GM23338 (cell line): ENCODE measurements around the gene MAP3K8.

ENCODE experiments used
- CREB1 ChIP-seq: fragments of 250-450 bp; sonication (Bioruptor Pico); IDR thresholded peaks from 2 replicates; pipeline ENCODE4 v1.5.0; 2020; ENCODE audit warnings: low read depth, mild to moderate bottlenecking, moderate library complexity
- ETS1 ChIP-seq: IDR thresholded peaks from 2 replicates; pipeline ENCODE4 v1.6.1; 2016; ENCODE audit warnings: antibody characterized with exemption
- EZH2 ChIP-seq: fragments of 200-600 bp; sonication (generic); IDR thresholded peaks from one replicate; pipeline ENCODE4 v1.8.0; 2017; ENCODE audit warnings: antibody characterized with exemption, mild to moderate bottlenecking, low read depth; ENCODE audit not compliant: unreplicated experiment
- EZH2phosphoT487 ChIP-seq: fragments of 200-600 bp; sonication (generic); IDR thresholded peaks from one replicate; pipeline ENCODE4 v1.8.1; 2018; ENCODE audit warnings: antibody characterized with exemption; ENCODE audit not compliant: unreplicated experiment
- JUNB ChIP-seq: IDR thresholded peaks from one replicate; pipeline ENCODE4 v1.6.1; 2016; ENCODE audit warnings: antibody characterized with exemption; ENCODE audit not compliant: unreplicated experiment
- NANOG ChIP-seq: IDR thresholded peaks from 2 replicates; pipeline ENCODE4 v1.6.1; 2016; ENCODE audit warnings: antibody characterized with exemption, borderline replicate concordance
- POLR2AphosphoS5 ChIP-seq: IDR thresholded peaks from 2 replicates; pipeline ENCODE4 v1.6.1; 2016; ENCODE audit warnings: antibody characterized with exemption, low read depth
- REST ChIP-seq: IDR thresholded peaks from one replicate; pipeline ENCODE4 v1.6.1; 2018; ENCODE audit warnings: antibody characterized with exemption; ENCODE audit not compliant: unreplicated experiment
- STAT1 ChIP-seq: IDR thresholded peaks from one replicate; pipeline ENCODE4 v1.6.1; 2016; ENCODE audit warnings: antibody characterized with exemption; ENCODE audit not compliant: unreplicated experiment
- ZNF114 ChIP-seq: fragments of 250-450 bp; sonication (Bioruptor Pico); IDR thresholded peaks from 2 replicates; pipeline ENCODE4 v1.5.0; 2020; ENCODE audit warnings: mild to moderate bottlenecking, moderate library complexity
- ZNF331 ChIP-seq: fragments of 250-450 bp; sonication (Bioruptor Pico); IDR thresholded peaks from 2 replicates; pipeline ENCODE4 v1.5.0; 2020; ENCODE audit warnings: low read depth, mild to moderate bottlenecking, moderate library complexity
- ZNF462 ChIP-seq: fragments of 250-450 bp; sonication (Bioruptor Pico); IDR thresholded peaks from 2 replicates; pipeline ENCODE4 v1.5.0; 2020; ENCODE audit warnings: mild to moderate bottlenecking, moderate library complexity
- TF ChIP-seq, protein P1 (sequence below), 2 experiments: fragments of 200-600 bp in 1 of 2; sonication (generic) in 1 of 2; conservative IDR thresholded peaks; 2 replicates each; pipeline versions ENCODE4 v1.5.1 to v1.6.1; 2016 to 2017; ENCODE audit warnings: antibody characterized with exemption in 2 of 2, low read depth in 2 of 2, mild to moderate bottlenecking in 2 of 2, moderate library complexity in 1 of 2

DNA sequence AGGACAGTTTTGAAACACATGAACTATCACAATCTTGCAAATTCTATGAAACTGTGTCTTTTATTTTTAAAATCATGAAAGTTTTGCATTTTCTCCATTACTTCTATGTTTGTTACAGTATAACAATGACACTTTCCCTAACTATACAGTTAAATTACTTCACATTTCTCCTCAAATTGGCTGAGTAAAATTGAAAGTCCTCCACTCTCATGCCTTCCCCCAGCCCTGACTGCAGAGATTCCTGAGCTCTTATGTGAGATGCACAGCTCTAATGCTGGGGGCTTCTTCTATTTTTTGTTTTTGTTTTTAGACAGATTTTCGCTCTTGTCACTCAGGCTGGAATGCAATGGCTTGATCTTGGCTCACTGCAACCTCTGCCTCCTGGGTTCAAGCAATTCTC is 22.7 kb upstream of the MAP3K8 start:
- TF ChIP-seq, protein P1, sequence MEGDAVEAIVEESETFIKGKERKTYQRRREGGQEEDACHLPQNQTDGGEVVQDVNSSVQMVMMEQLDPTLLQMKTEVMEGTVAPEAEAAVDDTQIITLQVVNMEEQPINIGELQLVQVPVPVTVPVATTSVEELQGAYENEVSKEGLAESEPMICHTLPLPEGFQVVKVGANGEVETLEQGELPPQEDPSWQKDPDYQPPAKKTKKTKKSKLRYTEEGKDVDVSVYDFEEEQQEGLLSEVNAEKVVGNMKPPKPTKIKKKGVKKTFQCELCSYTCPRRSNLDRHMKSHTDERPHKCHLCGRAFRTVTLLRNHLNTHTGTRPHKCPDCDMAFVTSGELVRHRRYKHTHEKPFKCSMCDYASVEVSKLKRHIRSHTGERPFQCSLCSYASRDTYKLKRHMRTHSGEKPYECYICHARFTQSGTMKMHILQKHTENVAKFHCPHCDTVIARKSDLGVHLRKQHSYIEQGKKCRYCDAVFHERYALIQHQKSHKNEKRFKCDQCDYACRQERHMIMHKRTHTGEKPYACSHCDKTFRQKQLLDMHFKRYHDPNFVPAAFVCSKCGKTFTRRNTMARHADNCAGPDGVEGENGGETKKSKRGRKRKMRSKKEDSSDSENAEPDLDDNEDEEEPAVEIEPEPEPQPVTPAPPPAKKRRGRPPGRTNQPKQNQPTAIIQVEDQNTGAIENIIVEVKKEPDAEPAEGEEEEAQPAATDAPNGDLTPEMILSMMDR (conservative IDR thresholded peaks at IDR 0.05; ENCODE audit: low read depth in 2 of 2) = no peak
- TF ChIP-seq STAT1 (no peak), POLR2AphosphoS5 (no peak), EZH2phosphoT487 (no peak), EZH2 (no peak), JUNB (no peak), CREB1 (no peak), REST (no peak), ZNF331 (CRISPR knock-in tag) (no peak), NANOG (no peak), ZNF114 (CRISPR knock-in tag) (no peak), ETS1 (no peak), ZNF462 (no peak)
